ENCODE data around the gene SLAMF8. TPM values are rescaled to one million over a fixed set of nuclear protein-coding genes. Genes with fewer than 3 reads are reported as not detected.
A peak's percentile ranks its signal among the peaks of the same experiment; 100 is the strongest.

Gene SLAMF8
- total RNA-seq, 4 donors from 2014 or later = 3.1 to 7.8 (median 5.2) TPM

DNA sequence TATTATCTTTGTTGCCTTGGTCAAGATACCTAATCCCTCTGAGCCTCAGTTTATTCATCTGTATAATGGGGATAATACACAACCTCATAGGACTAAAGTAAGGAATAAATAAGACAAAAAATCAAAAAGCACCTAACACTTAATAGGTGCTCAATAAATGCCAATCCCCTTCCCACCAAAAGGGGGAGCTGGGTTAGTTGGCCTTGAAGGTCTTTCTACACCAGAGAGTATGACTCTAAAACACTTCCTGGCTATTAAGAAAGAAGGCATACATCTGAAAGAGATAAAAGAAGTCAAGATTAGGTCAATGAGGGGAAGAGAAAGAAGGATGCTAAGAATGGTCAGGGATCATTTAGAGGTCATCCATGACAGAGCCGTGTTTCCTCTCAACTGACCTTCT, 24.7 kb downstream of the SLAMF8 start:
- intact Hi-C loops (cut with DNase I; ENCODE audit: low total_unique reads) = no loop called here
- DNase-seq (ENCODE audit: low spot score in 2 of 2) = no peak
- WGBS, 2 donors = 52 to 79% methylated on average over 1 of the region's 1 CpG

DNA sequence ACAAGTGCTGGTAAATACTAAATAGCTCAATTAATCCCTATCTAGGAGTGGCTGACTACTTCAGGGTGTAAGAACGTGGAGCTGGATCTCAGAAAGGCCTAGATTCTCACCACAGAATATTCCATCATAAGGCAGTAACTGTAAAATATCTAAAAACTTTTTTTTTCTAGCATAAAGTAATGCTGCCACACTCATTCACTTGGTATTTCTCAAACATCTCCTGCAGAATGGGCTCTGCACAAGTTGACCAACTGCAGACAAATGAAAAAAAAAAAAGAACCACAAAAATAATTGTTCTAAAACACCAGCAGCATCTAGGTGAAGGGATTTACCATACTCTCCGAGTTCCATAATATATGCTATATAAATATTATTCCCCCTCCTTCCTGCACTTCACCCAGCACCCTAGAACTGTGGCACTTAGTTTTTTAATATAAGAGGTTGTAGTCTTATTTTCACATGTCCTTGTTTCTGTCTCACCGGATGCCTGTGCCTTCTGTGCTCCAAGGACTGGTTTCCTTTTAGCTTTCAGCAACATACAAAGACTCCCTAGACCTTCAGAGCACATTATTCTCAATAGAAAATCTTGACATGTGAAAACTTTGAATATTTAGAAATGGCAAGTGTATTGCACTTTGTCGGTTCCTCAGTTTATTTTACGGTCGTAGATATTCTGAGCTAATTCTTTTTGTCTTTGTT, 26.9 kb downstream of the SLAMF8 start:
- intact Hi-C loops (cut with DNase I; ENCODE audit: low total_unique reads) = no loop called here
- 18 to 22% methylated on average over 6 of the region's 6 CpGs for WGBS, 2 donors
- TF ChIP-seq, protein P1, sequence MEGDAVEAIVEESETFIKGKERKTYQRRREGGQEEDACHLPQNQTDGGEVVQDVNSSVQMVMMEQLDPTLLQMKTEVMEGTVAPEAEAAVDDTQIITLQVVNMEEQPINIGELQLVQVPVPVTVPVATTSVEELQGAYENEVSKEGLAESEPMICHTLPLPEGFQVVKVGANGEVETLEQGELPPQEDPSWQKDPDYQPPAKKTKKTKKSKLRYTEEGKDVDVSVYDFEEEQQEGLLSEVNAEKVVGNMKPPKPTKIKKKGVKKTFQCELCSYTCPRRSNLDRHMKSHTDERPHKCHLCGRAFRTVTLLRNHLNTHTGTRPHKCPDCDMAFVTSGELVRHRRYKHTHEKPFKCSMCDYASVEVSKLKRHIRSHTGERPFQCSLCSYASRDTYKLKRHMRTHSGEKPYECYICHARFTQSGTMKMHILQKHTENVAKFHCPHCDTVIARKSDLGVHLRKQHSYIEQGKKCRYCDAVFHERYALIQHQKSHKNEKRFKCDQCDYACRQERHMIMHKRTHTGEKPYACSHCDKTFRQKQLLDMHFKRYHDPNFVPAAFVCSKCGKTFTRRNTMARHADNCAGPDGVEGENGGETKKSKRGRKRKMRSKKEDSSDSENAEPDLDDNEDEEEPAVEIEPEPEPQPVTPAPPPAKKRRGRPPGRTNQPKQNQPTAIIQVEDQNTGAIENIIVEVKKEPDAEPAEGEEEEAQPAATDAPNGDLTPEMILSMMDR (IDR thresholded peaks at IDR 0.05) = no peak
- no peak for TF ChIP-seq POLR2A (IDR thresholded peaks at IDR 0.05)

More for the DNA sequence above, 24.7 kb downstream of the SLAMF8 start:
- H3K4me3 ChIP-seq (ENCODE audit: low read depth, poor library complexity, severe bottlenecking) = no peak overlapping the region
- TF ChIP-seq, protein P1 (IDR thresholded peaks at IDR 0.05) = no peak
- TF ChIP-seq POLR2A (IDR thresholded peaks at IDR 0.05) = no peak

DNA sequence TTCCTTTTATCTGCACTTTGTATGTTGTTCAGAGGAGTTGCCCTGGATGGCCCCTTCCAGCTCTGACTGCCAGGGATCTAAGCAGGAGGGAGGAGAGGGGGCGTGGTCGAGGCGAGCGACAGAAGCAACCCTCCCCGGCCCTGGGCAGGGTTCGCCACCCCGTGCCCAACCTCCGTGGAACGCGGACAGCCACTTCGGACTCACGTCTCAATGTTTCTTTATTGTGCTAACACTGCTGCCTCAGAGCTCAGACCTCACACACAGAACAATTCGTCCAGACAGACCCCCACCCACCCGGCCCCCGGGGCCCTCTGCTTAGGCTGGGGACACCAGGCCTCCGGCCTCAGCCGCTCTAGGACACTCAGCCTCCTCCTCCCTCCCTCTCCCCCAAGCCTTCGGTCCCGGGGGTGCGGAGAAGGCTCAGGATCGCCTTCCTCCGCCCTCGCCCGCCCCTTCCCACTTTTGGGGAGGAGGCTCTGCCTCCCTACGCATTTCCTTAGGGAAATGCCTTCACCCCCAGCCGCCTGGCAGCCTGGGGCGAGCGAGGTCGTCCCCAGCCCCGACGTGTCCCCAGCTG, 27.5 kb downstream of the SLAMF8 start:
- intact Hi-C loops (cut with DNase I; ENCODE audit: low total_unique reads) = no loop called here
- 0% methylated on average over 16 to 30 of the region's 31 CpGs for WGBS, 2 donors
- DNase-seq (ENCODE audit: low spot score in 2 of 2) = peak; percentile 65 to 93
- no peak for TF ChIP-seq POLR2A (IDR thresholded peaks at IDR 0.05)
- TF ChIP-seq, protein P1 (IDR thresholded peaks at IDR 0.05) = no peak
- H3K4me3 ChIP-seq (ENCODE audit: low read depth, poor library complexity, severe bottlenecking) = peak overlapping the region; percentile 44

More for the DNA sequence above, 26.9 kb downstream of the SLAMF8 start:
- H3K4me3 ChIP-seq (ENCODE audit: low read depth, poor library complexity, severe bottlenecking) = no peak overlapping the region
- no peak for DNase-seq (ENCODE audit: low spot score in 2 of 2)

DNA sequence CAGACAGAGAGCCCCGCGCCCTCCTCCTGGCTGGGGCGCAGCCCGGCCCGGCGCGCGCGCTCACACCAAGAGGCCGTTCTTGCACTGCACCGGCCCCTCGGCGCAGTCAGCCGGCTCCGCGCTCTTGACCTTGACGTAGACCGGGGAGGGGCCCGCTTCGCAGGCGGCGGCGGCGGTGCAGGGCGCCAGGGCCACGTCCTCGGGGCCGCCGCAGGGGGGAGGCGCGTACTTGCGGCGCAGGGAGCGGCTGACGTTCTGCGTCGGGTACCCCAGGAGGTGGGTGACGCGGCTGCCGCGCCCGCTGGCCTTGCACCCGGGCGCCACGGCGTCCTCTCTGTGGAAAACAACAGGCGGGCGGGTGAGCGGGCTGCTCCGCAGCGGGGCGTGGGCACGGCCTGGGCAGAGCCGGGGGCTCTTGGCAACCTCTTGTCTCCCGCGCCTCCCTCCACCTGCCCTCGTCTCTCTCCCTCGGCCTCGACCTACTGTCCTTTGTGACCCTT, 28.1 kb downstream of the SLAMF8 start:
- intact Hi-C loops (cut with DNase I; ENCODE audit: low total_unique reads) = no loop called here
- no peak for TF ChIP-seq POLR2A (IDR thresholded peaks at IDR 0.05)
- TF ChIP-seq, protein P1 (IDR thresholded peaks at IDR 0.05) = no peak
- WGBS, 2 donors = 0% methylated on average over 3 to 51 of the region's 59 CpGs
- DNase-seq (ENCODE audit: low spot score in 2 of 2) = peak; percentile 74 to 95
- peak overlapping the region; percentile 44 for H3K4me3 ChIP-seq (ENCODE audit: low read depth, poor library complexity, severe bottlenecking)

DNA sequence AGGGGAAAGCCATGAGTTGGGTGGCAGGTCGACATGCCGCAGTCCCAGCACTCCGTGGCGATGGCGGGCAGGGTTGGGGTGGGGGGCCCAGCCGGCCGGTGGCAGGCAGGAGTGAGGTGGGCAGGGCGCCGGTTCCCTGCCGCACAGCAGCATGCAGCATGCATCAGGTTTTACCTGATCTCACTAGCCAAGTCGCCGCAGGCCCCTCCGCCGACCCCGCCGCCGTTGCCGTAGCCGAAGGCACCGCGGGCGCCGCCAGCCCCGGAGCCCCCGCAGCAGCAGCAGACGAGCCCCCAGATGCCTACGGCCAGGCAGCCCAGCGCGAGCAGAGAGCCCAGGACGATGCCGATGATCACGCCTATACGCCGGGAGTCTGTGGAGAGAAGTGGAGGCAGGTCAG, 29.0 kb downstream of the SLAMF8 start:
- no peak for DNase-seq (ENCODE audit: low spot score in 2 of 2)
- intact Hi-C loops (cut with DNase I; ENCODE audit: low total_unique reads) = no loop called here
- TF ChIP-seq, protein P1 (IDR thresholded peaks at IDR 0.05) = no peak
- TF ChIP-seq POLR2A (IDR thresholded peaks at IDR 0.05) = no peak
- H3K4me3 ChIP-seq (ENCODE audit: low read depth, poor library complexity, severe bottlenecking) = no peak overlapping the region
- 64 to 77% methylated on average over 33 to 34 of the region's 34 CpGs for whole genome bisulfite sequencing, 2 donors
